GM23338 (cell line): ENCODE data around the gene CD1C. TPM values are rescaled to one million over a fixed set of nuclear protein-coding genes. Genes with fewer than 3 reads are reported as not detected.

ENCODE experiments used
- ATAC-seq: fragments of 200-7000 bp; cut with Tn5 transposase; 3 replicates; pipeline ENCODE4 v1.9.1; 2020
- DNase-seq: peaks from one replicate; pipeline ENCODE4 v3.0.0-alpha.2; 2015; ENCODE audit warnings: low spot score
- H2AFZ ChIP-seq: fragments of 200-600 bp; sonication (generic); 2 replicates; pipeline ENCODE4 v1.8.0; 2016; ENCODE audit warnings: antibody characterized with exemption, mild to moderate bottlenecking, moderate library complexity
- H3F3A ChIP-seq: fragments of 200-600 bp; sonication (generic); replicated peaks from 2 replicates; pipeline ENCODE4 v1.8.0; 2017; ENCODE audit warnings: antibody characterized with exemption, mixed run types, low read depth
- H3K27ac ChIP-seq: fragments of 200-600 bp; sonication (generic); 2 replicates; pipeline ENCODE4 v1.6.1; 2016; ENCODE audit warnings: low read depth
- H3K27me3 ChIP-seq: fragments of 200-600 bp; sonication (generic); 2 replicates; pipeline ENCODE4 v1.8.0; 2016; ENCODE audit warnings: mild to moderate bottlenecking, mixed run types, moderate library complexity; ENCODE audit not compliant: insufficient read depth
- H3K36me3 ChIP-seq: fragments of 200-600 bp; sonication (generic); 2 replicates; pipeline ENCODE4 v1.8.0; 2016; ENCODE audit warnings: mild to moderate bottlenecking; ENCODE audit not compliant: insufficient read depth
- H3K4me1 ChIP-seq: fragments of 200-600 bp; sonication (generic); 2 replicates; pipeline ENCODE4 v1.8.0; 2016; ENCODE audit warnings: mild to moderate bottlenecking, moderate library complexity; ENCODE audit not compliant: insufficient read depth
- H3K4me2 ChIP-seq: fragments of 200-600 bp; sonication (generic); 2 replicates; pipeline ENCODE4 v1.7.1; 2017; ENCODE audit warnings: mixed run types
- H3K4me3 ChIP-seq: fragments of 200-600 bp; sonication (generic); 2 replicates; pipeline ENCODE4 v1.6.1; 2016; ENCODE audit warnings: mixed run types
- H3K79me2 ChIP-seq: fragments of 200-600 bp; sonication (generic); replicated peaks from 2 replicates; pipeline ENCODE4 v1.8.0; 2017; ENCODE audit warnings: mild to moderate bottlenecking; ENCODE audit not compliant: insufficient read depth
- H3K9me2 ChIP-seq: fragments of 200-600 bp; sonication (generic); 2 replicates; pipeline ENCODE4 v1.8.0; 2017; ENCODE audit not compliant: insufficient read depth
- H4K20me1 ChIP-seq: fragments of 200-600 bp; sonication (generic); replicated peaks from 2 replicates; pipeline ENCODE4 v1.8.0; 2017; ENCODE audit warnings: mild to moderate bottlenecking; ENCODE audit not compliant: insufficient read depth
- H3K27ac Mint-ChIP-seq: 2 replicates; pipeline ENCODE4 v1.8.0; 2020; ENCODE audit warnings: inconsistent platforms, mild to moderate bottlenecking, moderate library complexity, mixed read lengths
- H3K27me3 Mint-ChIP-seq: 3 replicates; pipeline ENCODE4 v1.8.0; 2022; ENCODE audit warnings: low read depth, mild to moderate bottlenecking, moderate library complexity, mixed read lengths, inconsistent platforms; ENCODE audit not compliant: insufficient read depth, poor library complexity
- H3K36me3 Mint-ChIP-seq: 3 replicates; pipeline ENCODE4 v1.8.0; 2021; ENCODE audit warnings: low read depth, mild to moderate bottlenecking, inconsistent platforms, moderate library complexity, mixed read lengths
- H3K4me1 Mint-ChIP-seq: 3 replicates; pipeline ENCODE4 v1.8.0; 2020; ENCODE audit warnings: mild to moderate bottlenecking, inconsistent platforms, mixed read lengths
- H3K4me3 Mint-ChIP-seq: 3 replicates; pipeline ENCODE4 v1.8.0; 2021; ENCODE audit warnings: moderate library complexity, mild to moderate bottlenecking, inconsistent platforms, mixed read lengths
- H3K9me3 Mint-ChIP-seq: 3 replicates; pipeline ENCODE4 v1.8.0; 2020; ENCODE audit warnings: moderate library complexity, mild to moderate bottlenecking, inconsistent platforms, mixed read lengths
- CREB1 ChIP-seq: fragments of 250-450 bp; sonication (Bioruptor Pico); IDR thresholded peaks from 2 replicates; pipeline ENCODE4 v1.5.0; 2020; ENCODE audit warnings: low read depth, mild to moderate bottlenecking, moderate library complexity
- JUNB ChIP-seq: IDR thresholded peaks from one replicate; pipeline ENCODE4 v1.6.1; 2016; ENCODE audit warnings: antibody characterized with exemption; ENCODE audit not compliant: unreplicated experiment
- NANOG ChIP-seq: IDR thresholded peaks from 2 replicates; pipeline ENCODE4 v1.6.1; 2016; ENCODE audit warnings: antibody characterized with exemption, borderline replicate concordance
- POLR2AphosphoS5 ChIP-seq: IDR thresholded peaks from 2 replicates; pipeline ENCODE4 v1.6.1; 2016; ENCODE audit warnings: antibody characterized with exemption, low read depth
- STAT1 ChIP-seq: IDR thresholded peaks from one replicate; pipeline ENCODE4 v1.6.1; 2016; ENCODE audit warnings: antibody characterized with exemption; ENCODE audit not compliant: unreplicated experiment
- ZNF114 ChIP-seq: fragments of 250-450 bp; sonication (Bioruptor Pico); IDR thresholded peaks from 2 replicates; pipeline ENCODE4 v1.5.0; 2020; ENCODE audit warnings: mild to moderate bottlenecking, moderate library complexity
- ZNF331 ChIP-seq: fragments of 250-450 bp; sonication (Bioruptor Pico); IDR thresholded peaks from 2 replicates; pipeline ENCODE4 v1.5.0; 2020; ENCODE audit warnings: low read depth, mild to moderate bottlenecking, moderate library complexity
- polyA plus RNA-seq: library from polyadenylated mRNA; unstranded; fragments of >200 nt; fragmentation: Nextera tagmentation; extraction: Ambion mirVana; gene quantifications from 2 replicates; pipeline ENCODE4 v1.2.1, GENCODE V29; 2016
- total RNA-seq: library from RNA; depleted of rRNA; stranded (reverse); fragments of >200 nt; shearing (Covaris generic); gene quantifications from 2 replicates; pipeline ENCODE4 v1.2.3, GENCODE V29; 2014
- TF ChIP-seq, protein P1 (sequence below): IDR thresholded peaks from 2 replicates; pipeline ENCODE4 v1.6.1; 2016; ENCODE audit warnings: antibody characterized with exemption
- TF ChIP-seq, protein P2 (sequence below), 2 experiments: fragments of 200-600 bp in 1 of 2; sonication (generic) in 1 of 2; conservative IDR thresholded peaks; 2 replicates each; pipeline versions ENCODE4 v1.5.1 to v1.6.1; 2016 to 2017; ENCODE audit warnings: antibody characterized with exemption in 2 of 2, low read depth in 2 of 2, mild to moderate bottlenecking in 2 of 2, moderate library complexity in 1 of 2
- TF ChIP-seq, protein P3 (sequence below): IDR thresholded peaks from one replicate; pipeline ENCODE4 v1.6.1; 2018; ENCODE audit warnings: antibody characterized with exemption; ENCODE audit not compliant: unreplicated experiment

Gene CD1C
- total and polyA plus RNA-seq, 2 experiments from 2014 or later, result not detected

DNA sequence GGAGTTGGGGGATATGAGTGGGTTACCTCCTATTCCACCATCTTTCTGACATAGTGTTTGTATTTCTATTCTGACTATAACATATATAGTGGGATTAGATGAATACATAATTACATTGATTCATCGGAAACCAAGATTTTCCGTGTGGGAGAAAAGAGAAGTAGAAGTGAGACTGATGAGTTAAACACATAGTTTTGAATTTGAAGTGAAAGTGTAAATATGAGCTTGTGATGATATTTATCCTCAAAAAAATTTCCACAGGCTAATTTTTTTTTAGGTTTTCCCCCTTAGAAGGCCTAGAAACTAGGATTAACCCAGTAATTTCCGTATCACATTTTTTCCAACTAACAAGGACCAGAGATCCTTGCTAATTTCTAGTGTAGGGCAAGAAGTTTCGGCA lies 34.7 kb downstream of the CD1C start (continued):
- TF ChIP-seq, protein P1, sequence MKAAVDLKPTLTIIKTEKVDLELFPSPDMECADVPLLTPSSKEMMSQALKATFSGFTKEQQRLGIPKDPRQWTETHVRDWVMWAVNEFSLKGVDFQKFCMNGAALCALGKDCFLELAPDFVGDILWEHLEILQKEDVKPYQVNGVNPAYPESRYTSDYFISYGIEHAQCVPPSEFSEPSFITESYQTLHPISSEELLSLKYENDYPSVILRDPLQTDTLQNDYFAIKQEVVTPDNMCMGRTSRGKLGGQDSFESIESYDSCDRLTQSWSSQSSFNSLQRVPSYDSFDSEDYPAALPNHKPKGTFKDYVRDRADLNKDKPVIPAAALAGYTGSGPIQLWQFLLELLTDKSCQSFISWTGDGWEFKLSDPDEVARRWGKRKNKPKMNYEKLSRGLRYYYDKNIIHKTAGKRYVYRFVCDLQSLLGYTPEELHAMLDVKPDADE, result no peak
- TF ChIP-seq, protein P2, sequence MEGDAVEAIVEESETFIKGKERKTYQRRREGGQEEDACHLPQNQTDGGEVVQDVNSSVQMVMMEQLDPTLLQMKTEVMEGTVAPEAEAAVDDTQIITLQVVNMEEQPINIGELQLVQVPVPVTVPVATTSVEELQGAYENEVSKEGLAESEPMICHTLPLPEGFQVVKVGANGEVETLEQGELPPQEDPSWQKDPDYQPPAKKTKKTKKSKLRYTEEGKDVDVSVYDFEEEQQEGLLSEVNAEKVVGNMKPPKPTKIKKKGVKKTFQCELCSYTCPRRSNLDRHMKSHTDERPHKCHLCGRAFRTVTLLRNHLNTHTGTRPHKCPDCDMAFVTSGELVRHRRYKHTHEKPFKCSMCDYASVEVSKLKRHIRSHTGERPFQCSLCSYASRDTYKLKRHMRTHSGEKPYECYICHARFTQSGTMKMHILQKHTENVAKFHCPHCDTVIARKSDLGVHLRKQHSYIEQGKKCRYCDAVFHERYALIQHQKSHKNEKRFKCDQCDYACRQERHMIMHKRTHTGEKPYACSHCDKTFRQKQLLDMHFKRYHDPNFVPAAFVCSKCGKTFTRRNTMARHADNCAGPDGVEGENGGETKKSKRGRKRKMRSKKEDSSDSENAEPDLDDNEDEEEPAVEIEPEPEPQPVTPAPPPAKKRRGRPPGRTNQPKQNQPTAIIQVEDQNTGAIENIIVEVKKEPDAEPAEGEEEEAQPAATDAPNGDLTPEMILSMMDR (conservative IDR thresholded peaks at IDR 0.05; ENCODE audit: low read depth in 2 of 2), result no peak
- TF ChIP-seq POLR2AphosphoS5, result no peak
- TF ChIP-seq JUNB, result no peak
- TF ChIP-seq, protein P3, sequence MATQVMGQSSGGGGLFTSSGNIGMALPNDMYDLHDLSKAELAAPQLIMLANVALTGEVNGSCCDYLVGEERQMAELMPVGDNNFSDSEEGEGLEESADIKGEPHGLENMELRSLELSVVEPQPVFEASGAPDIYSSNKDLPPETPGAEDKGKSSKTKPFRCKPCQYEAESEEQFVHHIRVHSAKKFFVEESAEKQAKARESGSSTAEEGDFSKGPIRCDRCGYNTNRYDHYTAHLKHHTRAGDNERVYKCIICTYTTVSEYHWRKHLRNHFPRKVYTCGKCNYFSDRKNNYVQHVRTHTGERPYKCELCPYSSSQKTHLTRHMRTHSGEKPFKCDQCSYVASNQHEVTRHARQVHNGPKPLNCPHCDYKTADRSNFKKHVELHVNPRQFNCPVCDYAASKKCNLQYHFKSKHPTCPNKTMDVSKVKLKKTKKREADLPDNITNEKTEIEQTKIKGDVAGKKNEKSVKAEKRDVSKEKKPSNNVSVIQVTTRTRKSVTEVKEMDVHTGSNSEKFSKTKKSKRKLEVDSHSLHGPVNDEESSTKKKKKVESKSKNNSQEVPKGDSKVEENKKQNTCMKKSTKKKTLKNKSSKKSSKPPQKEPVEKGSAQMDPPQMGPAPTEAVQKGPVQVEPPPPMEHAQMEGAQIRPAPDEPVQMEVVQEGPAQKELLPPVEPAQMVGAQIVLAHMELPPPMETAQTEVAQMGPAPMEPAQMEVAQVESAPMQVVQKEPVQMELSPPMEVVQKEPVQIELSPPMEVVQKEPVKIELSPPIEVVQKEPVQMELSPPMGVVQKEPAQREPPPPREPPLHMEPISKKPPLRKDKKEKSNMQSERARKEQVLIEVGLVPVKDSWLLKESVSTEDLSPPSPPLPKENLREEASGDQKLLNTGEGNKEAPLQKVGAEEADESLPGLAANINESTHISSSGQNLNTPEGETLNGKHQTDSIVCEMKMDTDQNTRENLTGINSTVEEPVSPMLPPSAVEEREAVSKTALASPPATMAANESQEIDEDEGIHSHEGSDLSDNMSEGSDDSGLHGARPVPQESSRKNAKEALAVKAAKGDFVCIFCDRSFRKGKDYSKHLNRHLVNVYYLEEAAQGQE, result no peak
- TF ChIP-seq ZNF331, result no peak

DNA sequence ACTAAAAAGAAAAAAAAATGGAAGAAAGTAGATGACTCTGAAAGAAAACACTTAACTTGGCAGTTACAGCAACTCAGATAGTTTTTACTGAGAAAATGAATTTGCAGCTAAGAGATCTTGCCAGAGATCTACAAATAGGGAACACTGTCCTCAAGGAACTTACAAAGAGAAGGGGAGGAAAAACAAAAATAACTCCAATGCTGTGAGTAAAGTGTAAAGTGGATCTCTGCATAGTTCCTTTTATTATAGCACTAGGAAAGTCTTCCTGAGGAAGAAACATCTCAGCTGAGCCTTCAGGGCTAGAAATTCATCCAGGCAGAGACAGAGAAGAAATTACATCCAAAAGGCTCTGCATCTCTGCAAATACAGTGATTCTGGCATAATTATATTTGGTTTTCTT lies 37.8 kb downstream of the CD1C start:
- H4K20me1 ChIP-seq, result no peaks in the 10 kb centered on the region; the same call in 1 of the 2 replicates
- no peak overlapping the region for H2AFZ ChIP-seq
- Mint-ChIP-seq H3K4me1 (no peaks in the 10 kb centered on the region), H3K27ac (no peak overlapping the region), H3K4me3 (no peak overlapping the region), H3K27me3 (no peaks in the 10 kb centered on the region), H3K9me3 (no peaks in the 10 kb centered on the region), H3K36me3 (no peaks in the 10 kb centered on the region)
- H3K27ac ChIP-seq, result no peak overlapping the region
- H3K79me2 ChIP-seq, result no peaks in the 10 kb centered on the region
- H3K27me3 ChIP-seq, result no peaks in the 10 kb centered on the region
- no peak for ATAC-seq
- H3K4me1 ChIP-seq, result no peaks in the 10 kb centered on the region
- H3K36me3 ChIP-seq, result no peaks in the 10 kb centered on the region
- no peaks in the 10 kb centered on the region for H3F3A ChIP-seq
- no peaks in the 10 kb centered on the region for H3K9me2 ChIP-seq
- no peak for DNase-seq
- TF ChIP-seq JUNB, result no peak
- TF ChIP-seq NANOG, result no peak
- no peak overlapping the region for H3K4me2 ChIP-seq
- no peak overlapping the region for H3K4me3 ChIP-seq

DNA sequence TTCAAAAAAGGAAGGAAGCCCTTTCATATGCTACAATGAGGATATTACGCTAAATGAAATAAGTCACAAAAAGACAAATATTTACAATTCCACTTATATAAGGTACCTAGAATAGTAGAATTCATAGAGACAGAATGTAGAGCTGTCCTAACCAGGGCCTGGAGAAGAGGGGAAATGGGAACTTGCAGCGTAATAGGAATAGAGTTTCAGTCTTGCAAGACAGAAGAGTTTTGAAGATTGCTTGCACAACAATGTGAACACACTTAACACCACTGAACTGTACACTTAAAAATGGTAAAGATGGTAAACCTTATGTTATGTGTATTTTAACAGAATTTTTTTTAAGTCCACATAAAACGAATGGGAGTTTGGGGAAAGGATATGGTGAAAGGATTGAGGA lies 38.7 kb downstream of the CD1C start:
- Histone ChIP-seq H3K4me3 (no peak overlapping the region), H3K27ac (no peak overlapping the region), H4K20me1 (no peaks in the 10 kb centered on the region; the same call in 1 of the 2 replicates), H3K9me2 (no peaks in the 10 kb centered on the region), H3F3A (no peaks in the 10 kb centered on the region), H3K79me2 (no peaks in the 10 kb centered on the region), H3K36me3 (no peaks in the 10 kb centered on the region), H3K4me1 (no peaks in the 10 kb centered on the region), H3K27me3 (no peaks in the 10 kb centered on the region), H3K4me2 (no peak overlapping the region), H2AFZ (no peak overlapping the region)
- no peaks in the 10 kb centered on the region for H3K9me3 Mint-ChIP-seq
- TF ChIP-seq POLR2AphosphoS5 (no peak), ZNF114 (CRISPR knock-in tag) (no peak), CREB1 (CRISPR knock-in tag) (no peak), STAT1 (no peak)
- TF ChIP-seq, protein P1, result no peak
- no peak overlapping the region for H3K27ac Mint-ChIP-seq
- H3K4me3 Mint-ChIP-seq, result no peak overlapping the region
- H3K36me3 Mint-ChIP-seq, result no peaks in the 10 kb centered on the region
- ATAC-seq (no peak), DNase-seq (no peak)
- H3K27me3 Mint-ChIP-seq, result no peaks in the 10 kb centered on the region
- H3K4me1 Mint-ChIP-seq, result no peaks in the 10 kb centered on the region
